GM12878 (cell line): ENCODE results near the gene GGNBP2. TPM values are rescaled to one million over a fixed set of nuclear protein-coding genes. Genes with fewer than 3 reads are reported as not detected.

Source experiments
- BHLHE40 ChIP-seq, 2 experiments: fragments of 450-650 bp in 1 of 2; IDR thresholded peaks; 2 replicates each; pipeline ENCODE4 v1.6.1; 2011 to 2017; ENCODE audit warnings: low read depth in 2 of 2, borderline replicate concordance in 1 of 2, improper control_type of control experiment in 1 of 2, low read length in 1 of 2, mild to moderate bottlenecking in 1 of 2
- CEBPB ChIP-seq, 2 experiments: fragments of 150-350 bp in 1 of 2; IDR thresholded peaks; 2 replicates each; pipeline ENCODE4 v1.6.1; 2012 to 2014; ENCODE audit warnings: low read depth in 2 of 2, low read length in 2 of 2, borderline replicate concordance in 1 of 2, inconsistent platforms in 1 of 2
- EGR1 ChIP-seq, 2 experiments: IDR thresholded peaks; 1 replicate in 1 of 2; 2 replicates in 1 of 2; pipeline ENCODE4 v1.6.1; 2011 to 2012; ENCODE audit warnings: low read depth in 2 of 2, low read length in 2 of 2, borderline replicate concordance in 1 of 2, mild to moderate bottlenecking in 1 of 2, moderate library complexity in 1 of 2
- ETV6 ChIP-seq, 2 experiments: fragments of 450-650 bp in 1 of 2; IDR thresholded peaks in 1 of 2; conservative IDR thresholded peaks in 1 of 2; 2 replicates each; pipeline ENCODE4 v1.6.1; 2014; ENCODE audit warnings: antibody characterized with exemption in 1 of 2, borderline replicate concordance in 1 of 2, low read depth in 1 of 2, mild to moderate bottlenecking in 1 of 2, moderate library complexity in 1 of 2
- KDM1A ChIP-seq: fragments of 200-600 bp; sonication (generic); IDR thresholded peaks from 2 replicates; pipeline ENCODE4 v1.6.1; 2016; ENCODE audit warnings: borderline replicate concordance
- MTA3 ChIP-seq: IDR thresholded peaks from 2 replicates; pipeline ENCODE4 v1.6.1; 2012; ENCODE audit warnings: low read length, inconsistent platforms, borderline replicate concordance
- NR2C2 ChIP-seq: IDR thresholded peaks from 2 replicates; pipeline ENCODE4 v1.6.1; 2011; ENCODE audit warnings: borderline replicate concordance, low read depth; ENCODE audit not compliant: control insufficient read depth, insufficient read length
- PAX8 ChIP-seq: fragments of 450-650 bp; IDR thresholded peaks from 2 replicates; pipeline ENCODE4 v1.6.1; 2017; ENCODE audit warnings: mild to moderate bottlenecking, moderate library complexity
- RCOR1 ChIP-seq: conservative IDR thresholded peaks from 2 replicates; pipeline ENCODE4 v1.6.1; 2012; ENCODE audit warnings: low read depth, low read length, improper control_type of control experiment
- STAT3 ChIP-seq: IDR thresholded peaks from 2 replicates; pipeline ENCODE4 v1.6.1; 2011; ENCODE audit warnings: low read depth, low read length, improper control_type of control experiment
- SUPT20H ChIP-seq: IDR thresholded peaks from 2 replicates; pipeline ENCODE4 v1.6.1; 2011; ENCODE audit warnings: low read depth, mild to moderate bottlenecking, low read length, moderate library complexity, borderline replicate concordance; ENCODE audit not compliant: control insufficient read depth
- TARDBP ChIP-seq: IDR thresholded peaks from 2 replicates; pipeline ENCODE4 v1.6.1; 2016; ENCODE audit warnings: borderline replicate concordance
- TCF3 ChIP-seq: IDR thresholded peaks from 2 replicates; pipeline ENCODE4 v1.6.1; 2012; ENCODE audit warnings: low read depth, mild to moderate bottlenecking, low read length, borderline replicate concordance; ENCODE audit not compliant: insufficient read depth
- WRNIP1 ChIP-seq: IDR thresholded peaks from 2 replicates; pipeline ENCODE4 v1.6.1; 2011; ENCODE audit warnings: low read depth, low read length, improper control_type of control experiment, borderline replicate concordance
- YY1 ChIP-seq: IDR thresholded peaks from 2 replicates; pipeline ENCODE4 v1.6.1; 2011; ENCODE audit warnings: low read depth, mild to moderate bottlenecking, low read length
- ZNF24 ChIP-seq: fragments of 450-650 bp; IDR thresholded peaks from 2 replicates; pipeline ENCODE4 v1.6.1; 2017; ENCODE audit warnings: antibody characterized with exemption, mild to moderate bottlenecking
- ZZZ3 ChIP-seq: IDR thresholded peaks from 2 replicates; pipeline ENCODE4 v1.6.1; 2011; ENCODE audit warnings: low read depth; ENCODE audit not compliant: control insufficient read depth, insufficient read length
- polyA plus RNA-seq, 11 experiments: library from polyadenylated mRNA; depleted of rRNA in 4 of 11; unstranded in 6 of 11; stranded (reverse) in 5 of 11; fragments of >200 nt; fragmentation: Nextera tagmentation in 4 of 11; fragmentation: Illumina TruSeq in 1 of 11; extraction: Ambion mirVana in 4 of 11; extraction: Trizol in 1 of 11; gene quantifications; 1 replicate in 1 of 11; 2 replicates in 10 of 11; pipeline versions ENCODE4 v1.2.1 to v1.2.3, GENCODE V29; 2011 to 2016; ENCODE audit warnings: inconsistent platforms in 2 of 11, missing spikeins in 2 of 11, low read depth in 1 of 11
- total RNA-seq, 4 experiments: library from RNA; depleted of rRNA in 3 of 4; stranded (reverse); fragments of >200 nt in 3 of 4; fragmentation: Illumina TruSeq in 1 of 4; extraction: Trizol in 1 of 4; gene quantifications; 2 replicates each; pipeline versions ENCODE4 v1.2.1 to v1.2.3, GENCODE V29; 2013 to 2021
- TF ChIP-seq, protein P1 (sequence below): fragments of 450-650 bp; IDR thresholded peaks from 2 replicates; pipeline ENCODE4 v1.6.1; 2017; ENCODE audit warnings: low read depth, mild to moderate bottlenecking, moderate library complexity
- TF ChIP-seq, protein P2 (sequence below): IDR thresholded peaks from 2 replicates; pipeline ENCODE4 v1.6.1; 2012; ENCODE audit warnings: low read length, inconsistent platforms
- TF ChIP-seq, protein P3 (sequence below): fragments of 450-650 bp; IDR thresholded peaks from 2 replicates; pipeline ENCODE4 v1.6.1; 2018; ENCODE audit warnings: borderline replicate concordance, mild to moderate bottlenecking; ENCODE audit not compliant: partially characterized antibody
- TF ChIP-seq, protein P4 (sequence below): IDR thresholded peaks from 2 replicates; pipeline ENCODE4 v1.6.1; 2011; ENCODE audit warnings: borderline replicate concordance, low read depth, mild to moderate bottlenecking, moderate library complexity, low read length; ENCODE audit not compliant: insufficient read depth, poor library complexity, severe bottlenecking

GGNBP2 gene
- total and polyA plus RNA-seq, 10 of the 15 experiments (the other 5 are each of a cell fraction or from before 2014, with no cell fraction given): 36.3 to 82.0 (median 50.0) TPM

DNA sequence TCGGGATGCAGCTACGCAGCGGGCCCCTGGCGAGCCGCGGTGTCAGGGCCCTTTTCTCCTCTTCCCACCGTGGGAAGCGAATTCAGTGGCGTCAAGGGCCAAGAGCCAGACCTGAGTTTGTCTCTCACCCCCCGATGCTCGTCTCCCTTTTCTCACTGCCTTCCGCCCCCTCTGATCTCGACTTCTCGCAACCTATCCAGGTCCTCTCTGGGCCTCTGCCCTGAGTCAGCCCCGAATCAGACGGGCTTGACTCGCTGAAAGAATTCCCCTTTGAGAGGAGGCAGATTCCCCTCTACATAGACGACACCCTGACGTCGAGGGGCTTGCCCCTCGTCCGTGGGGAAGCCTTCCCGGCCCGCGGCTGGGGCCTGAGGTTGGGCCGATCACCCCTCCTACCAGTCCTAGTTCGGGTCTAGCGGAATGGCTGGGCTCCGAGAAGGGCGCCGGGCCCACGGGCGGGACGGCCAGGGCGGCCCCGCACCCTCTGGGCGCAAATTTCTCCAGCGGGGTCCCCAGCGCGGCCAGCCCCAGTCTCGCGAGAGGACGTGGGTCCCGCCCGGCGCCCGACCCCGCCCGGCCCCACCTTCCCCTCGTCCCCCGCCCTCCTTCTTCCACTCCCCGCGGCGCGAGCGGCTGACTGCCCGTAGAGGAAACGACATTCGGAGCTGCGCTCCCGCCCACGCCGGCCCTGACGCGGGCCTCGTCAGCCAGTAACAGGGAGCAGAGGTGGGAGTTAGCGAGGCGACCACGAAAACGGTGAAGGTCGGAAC is at the start of gene GGNBP2 (continued):
- TF ChIP-seq, protein P1, sequence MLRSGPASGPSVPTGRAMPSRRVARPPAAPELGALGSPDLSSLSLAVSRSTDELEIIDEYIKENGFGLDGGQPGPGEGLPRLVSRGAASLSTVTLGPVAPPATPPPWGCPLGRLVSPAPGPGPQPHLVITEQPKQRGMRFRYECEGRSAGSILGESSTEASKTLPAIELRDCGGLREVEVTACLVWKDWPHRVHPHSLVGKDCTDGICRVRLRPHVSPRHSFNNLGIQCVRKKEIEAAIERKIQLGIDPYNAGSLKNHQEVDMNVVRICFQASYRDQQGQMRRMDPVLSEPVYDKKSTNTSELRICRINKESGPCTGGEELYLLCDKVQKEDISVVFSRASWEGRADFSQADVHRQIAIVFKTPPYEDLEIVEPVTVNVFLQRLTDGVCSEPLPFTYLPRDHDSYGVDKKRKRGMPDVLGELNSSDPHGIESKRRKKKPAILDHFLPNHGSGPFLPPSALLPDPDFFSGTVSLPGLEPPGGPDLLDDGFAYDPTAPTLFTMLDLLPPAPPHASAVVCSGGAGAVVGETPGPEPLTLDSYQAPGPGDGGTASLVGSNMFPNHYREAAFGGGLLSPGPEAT: no peak
- TF ChIP-seq MTA3 (no peak; the same call in 1 of the 2 replicates), CEBPB (IDR thresholded peaks at IDR 0.05; ENCODE audit: borderline replicate concordance in 1 of 2, low read depth in 2 of 2, low read length in 2 of 2) (no peak), KDM1A (no peak), WRNIP1 (no peak), EGR1 (IDR thresholded peaks at IDR 0.05; ENCODE audit: borderline replicate concordance in 1 of 2, low read depth in 2 of 2, low read length in 2 of 2) (0 out of 3 replicates have a peak, but pooled peaks of 1 of the 2 experiments have one; percentile 28), TCF3 (no peak), ETV6 (conservative IDR thresholded peaks at IDR 0.05 in 1 of 2, IDR thresholded peaks at IDR 0.05 in 1 of 2; ENCODE audit: borderline replicate concordance in 1 of 2, low read depth in 1 of 2) (no peak), ZZZ3 (no peak), STAT3 (no peak), TARDBP (no peak), YY1 (0 out of 2 replicates have a peak, but pooled peaks have one; percentile 38), SUPT20H (no peak), PAX8 (no peak), RCOR1 (0 out of 2 replicates have a peak, but pooled peaks have one; percentile 38), ZNF24 (no peak), NR2C2 (no peak), BHLHE40 (IDR thresholded peaks at IDR 0.05; ENCODE audit: borderline replicate concordance in 1 of 2, low read depth in 2 of 2, low read length in 1 of 2) (no peak)
- TF ChIP-seq, protein P2, sequence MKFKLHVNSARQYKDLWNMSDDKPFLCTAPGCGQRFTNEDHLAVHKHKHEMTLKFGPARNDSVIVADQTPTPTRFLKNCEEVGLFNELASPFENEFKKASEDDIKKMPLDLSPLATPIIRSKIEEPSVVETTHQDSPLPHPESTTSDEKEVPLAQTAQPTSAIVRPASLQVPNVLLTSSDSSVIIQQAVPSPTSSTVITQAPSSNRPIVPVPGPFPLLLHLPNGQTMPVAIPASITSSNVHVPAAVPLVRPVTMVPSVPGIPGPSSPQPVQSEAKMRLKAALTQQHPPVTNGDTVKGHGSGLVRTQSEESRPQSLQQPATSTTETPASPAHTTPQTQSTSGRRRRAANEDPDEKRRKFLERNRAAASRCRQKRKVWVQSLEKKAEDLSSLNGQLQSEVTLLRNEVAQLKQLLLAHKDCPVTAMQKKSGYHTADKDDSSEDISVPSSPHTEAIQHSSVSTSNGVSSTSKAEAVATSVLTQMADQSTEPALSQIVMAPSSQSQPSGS: no peak
- TF ChIP-seq, protein P3, sequence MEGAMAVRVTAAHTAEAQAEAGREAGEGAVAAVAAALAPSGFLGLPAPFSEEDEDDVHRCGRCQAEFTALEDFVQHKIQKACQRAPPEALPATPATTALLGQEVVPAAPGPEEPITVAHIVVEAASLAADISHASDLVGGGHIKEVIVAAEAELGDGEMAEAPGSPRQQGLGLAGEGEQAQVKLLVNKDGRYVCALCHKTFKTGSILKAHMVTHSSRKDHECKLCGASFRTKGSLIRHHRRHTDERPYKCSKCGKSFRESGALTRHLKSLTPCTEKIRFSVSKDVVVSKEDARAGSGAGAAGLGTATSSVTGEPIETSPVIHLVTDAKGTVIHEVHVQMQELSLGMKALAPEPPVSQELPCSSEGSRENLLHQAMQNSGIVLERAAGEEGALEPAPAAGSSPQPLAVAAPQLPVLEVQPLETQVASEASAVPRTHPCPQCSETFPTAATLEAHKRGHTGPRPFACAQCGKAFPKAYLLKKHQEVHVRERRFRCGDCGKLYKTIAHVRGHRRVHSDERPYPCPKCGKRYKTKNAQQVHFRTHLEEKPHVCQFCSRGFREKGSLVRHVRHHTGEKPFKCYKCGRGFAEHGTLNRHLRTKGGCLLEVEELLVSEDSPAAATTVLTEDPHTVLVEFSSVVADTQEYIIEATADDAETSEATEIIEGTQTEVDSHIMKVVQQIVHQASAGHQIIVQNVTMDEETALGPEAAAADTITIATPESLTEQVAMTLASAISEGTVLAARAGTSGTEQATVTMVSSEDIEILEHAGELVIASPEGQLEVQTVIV: no peak
- TF ChIP-seq, protein P4, sequence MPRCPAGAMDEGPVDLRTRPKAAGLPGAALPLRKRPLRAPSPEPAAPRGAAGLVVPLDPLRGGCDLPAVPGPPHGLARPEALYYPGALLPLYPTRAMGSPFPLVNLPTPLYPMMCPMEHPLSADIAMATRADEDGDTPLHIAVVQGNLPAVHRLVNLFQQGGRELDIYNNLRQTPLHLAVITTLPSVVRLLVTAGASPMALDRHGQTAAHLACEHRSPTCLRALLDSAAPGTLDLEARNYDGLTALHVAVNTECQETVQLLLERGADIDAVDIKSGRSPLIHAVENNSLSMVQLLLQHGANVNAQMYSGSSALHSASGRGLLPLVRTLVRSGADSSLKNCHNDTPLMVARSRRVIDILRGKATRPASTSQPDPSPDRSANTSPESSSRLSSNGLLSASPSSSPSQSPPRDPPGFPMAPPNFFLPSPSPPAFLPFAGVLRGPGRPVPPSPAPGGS: peak; percentile 3
